Ammon's horn (tissue), 1 donor: Measurements from ENCODE around the gene ADSS1.

ENCODE experiments used
- DNase-seq: peaks from one replicate; pipeline ENCODE4 v3.0.0-alpha.2; 2016; ENCODE audit warnings: low spot score

Gene ADSS1

GRCh38 chr14:104723651-104724406 lies at the start of gene ADSS1:
ADSS1 (plus strand) TSS chr14:104724229; CDS start chr14:104724271, 42 bp downstream.
- peak; percentile 72 for DNase-seq

GRCh38 chr14:104675447-104675846 lies 48.6 kb upstream of the ADSS1 start:
- DNase-seq, result no peak

GRCh38 chr14:104676130-104676693 lies 47.8 kb upstream of the ADSS1 start:
- DNase-seq, result no peak

DNA sequence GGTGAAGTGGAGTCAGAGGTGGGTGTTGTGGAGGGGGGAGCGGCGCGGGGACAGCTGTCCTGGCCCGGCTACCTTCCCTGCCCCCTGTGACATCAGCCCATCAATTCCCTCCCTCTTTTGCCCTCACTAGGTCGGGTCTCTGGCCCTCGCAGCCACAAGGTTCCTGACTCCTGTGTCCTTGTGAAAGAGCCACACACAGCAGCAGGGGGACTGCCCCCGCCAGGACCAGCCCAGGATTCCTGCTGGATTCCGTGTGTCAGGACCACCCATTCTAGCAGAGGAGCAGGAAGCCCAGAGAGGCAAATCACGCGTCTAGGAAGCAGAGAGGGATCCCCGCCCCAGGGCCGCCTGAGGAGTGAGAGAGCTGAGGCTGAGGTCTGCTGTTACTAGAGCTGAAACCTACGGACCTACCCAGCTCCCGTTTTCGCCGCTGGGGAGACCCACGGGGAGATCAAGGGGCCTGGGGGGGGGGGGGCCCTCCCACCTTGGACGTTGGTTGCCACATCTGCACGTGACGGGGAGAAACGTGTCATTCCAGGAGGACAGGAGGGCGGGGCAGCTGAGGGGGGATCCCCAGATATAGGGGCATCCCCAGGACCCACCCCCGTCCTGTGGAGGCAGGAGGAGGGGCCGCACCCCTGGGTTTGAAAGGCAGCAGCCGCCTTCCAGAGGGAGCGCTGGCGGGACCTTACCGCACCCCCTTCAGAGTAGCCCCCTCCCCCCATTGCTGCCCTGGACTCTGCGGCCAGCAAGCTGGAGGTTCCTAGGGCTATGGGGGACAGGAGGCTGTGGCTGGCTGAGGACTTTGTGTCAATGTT lies 47.1 kb upstream of the ADSS1 start:
- no peak for DNase-seq

- DNase-seq, result peak; percentile 83
These were observed 46.3 kb upstream of the ADSS1 start for GRCh38 chr14:104677512-104678332.

GRCh38 chr14:104678346-104678745 lies 45.7 kb upstream of the ADSS1 start:
- DNase-seq, result no peak

DNA sequence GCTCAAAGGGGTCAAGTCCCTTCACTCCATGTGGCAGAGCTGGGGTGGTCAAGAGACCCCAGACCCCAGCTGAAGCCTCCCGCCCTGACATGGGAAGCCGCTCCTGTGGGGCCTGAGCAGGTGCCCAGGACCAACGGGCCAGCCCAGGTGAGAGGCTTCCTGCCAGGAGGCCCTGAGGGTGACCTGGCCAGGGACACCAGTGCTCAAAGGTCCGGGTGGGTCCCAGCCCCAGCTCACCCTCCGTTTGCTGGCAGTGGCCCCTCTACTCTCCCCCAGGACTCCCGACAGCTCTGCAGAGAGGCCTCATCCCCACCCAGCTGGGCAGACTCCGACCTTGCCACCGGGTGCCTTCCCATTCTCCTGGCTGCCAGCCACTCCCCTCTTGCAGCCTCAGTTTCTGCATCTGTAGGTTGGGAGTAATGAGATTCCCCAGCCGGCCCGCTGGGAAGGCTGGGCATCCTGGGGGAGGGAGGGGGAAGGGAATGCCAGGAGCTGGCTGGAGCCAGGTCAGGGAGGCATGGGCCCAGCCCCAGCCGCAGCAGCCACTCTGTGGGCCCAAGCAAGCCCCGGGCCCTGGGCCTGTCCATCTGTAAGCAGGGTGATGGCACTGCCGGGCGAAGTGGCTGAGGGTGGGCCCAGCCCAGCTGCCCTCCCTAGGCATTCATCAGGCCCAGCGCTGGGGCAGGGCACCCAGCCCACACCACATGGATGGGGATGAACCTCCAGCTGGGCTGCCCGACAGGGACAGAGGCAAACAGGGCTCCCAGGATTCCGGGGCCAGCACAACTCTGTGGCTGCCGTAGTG lies 44.9 kb upstream of the ADSS1 start:
- peak; percentile 83 for DNase-seq

DNA sequence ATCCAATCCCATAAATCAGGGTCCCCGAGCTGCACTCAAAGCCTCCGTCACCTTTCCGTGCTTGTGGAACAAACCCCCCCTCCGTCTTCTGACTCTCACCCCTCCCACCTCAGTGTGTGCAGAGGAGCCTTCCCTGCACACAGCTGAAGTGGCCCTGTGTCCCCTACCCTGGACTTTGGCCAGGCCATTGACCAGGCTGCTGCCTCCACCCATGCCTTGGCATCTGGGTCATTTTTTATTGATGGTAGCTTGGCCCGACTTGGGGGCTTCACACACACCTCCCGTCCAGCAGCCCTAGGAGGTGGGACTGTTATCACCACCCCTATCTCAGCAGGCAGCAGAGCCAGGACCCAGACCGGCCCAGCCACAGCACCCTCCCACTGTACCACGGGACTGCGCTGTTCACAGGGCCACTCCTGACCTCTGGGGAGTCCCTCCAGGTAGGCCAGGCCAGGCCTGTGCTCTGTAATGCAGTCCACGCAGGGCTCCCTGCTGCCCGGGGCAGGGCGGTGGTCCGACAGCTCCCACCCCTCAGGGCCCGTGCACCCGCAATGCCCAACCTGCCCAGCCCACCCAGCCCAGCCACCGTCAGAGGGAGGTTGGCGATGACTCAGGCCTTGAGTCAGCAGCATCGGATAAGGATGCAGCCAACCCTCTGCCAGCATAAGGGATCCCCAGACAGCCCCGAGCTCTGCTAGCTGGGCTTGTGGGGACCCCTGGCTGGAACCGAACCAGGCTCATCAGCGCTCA lies 43.8 kb upstream of the ADSS1 start:
- DNase-seq, result peak; percentile 70

GRCh38 chr14:104680806-104681688 lies 43.0 kb upstream of the ADSS1 start:
- DNase-seq, result peak; percentile 93

DNA sequence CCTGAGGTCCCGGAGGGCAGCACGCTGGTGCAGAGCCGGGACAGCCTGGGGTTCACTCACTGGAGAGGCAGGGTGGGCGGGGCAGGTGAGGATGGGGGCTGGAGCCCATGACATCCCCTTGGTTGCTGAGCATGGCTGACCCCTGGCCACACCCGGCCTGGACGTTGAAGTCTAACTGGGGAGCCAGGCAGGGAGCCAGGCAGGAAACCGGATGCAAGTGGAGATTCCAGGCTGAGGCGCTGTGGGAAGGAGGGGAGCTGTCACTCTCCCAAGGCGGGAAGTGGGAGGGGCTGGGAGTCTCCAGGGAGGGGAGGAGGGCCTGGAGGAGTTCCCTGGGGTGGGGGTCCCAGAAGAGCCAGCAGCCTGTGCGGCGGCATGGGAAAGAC lies 42.3 kb upstream of the ADSS1 start:
- DNase-seq, result peak; percentile 84

DNA sequence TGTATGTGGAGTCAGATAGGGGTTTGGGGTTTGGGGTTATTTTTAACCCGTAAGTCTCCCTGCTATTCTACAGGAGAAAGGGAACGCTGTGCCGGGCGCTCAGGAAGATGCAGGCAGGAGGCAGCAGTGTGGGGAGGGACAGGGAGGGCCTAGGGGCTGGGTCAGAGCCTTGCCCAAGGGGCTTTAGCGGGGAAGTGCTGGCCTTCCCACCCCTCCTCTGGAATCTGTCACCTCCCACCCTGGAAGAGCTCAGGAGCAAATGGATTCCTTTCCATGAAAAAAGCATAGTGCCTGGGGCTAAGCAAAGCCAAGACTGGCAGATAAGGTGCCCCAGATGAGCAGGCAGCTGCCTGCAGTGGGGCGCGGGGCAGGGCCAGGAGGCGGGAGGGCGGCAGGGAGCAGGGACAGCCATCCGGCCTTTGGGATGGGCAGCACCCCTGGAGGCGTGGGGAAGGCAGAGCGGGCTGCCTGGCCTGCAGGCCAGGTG lies 41.9 kb upstream of the ADSS1 start:
- no peak for DNase-seq

DNA sequence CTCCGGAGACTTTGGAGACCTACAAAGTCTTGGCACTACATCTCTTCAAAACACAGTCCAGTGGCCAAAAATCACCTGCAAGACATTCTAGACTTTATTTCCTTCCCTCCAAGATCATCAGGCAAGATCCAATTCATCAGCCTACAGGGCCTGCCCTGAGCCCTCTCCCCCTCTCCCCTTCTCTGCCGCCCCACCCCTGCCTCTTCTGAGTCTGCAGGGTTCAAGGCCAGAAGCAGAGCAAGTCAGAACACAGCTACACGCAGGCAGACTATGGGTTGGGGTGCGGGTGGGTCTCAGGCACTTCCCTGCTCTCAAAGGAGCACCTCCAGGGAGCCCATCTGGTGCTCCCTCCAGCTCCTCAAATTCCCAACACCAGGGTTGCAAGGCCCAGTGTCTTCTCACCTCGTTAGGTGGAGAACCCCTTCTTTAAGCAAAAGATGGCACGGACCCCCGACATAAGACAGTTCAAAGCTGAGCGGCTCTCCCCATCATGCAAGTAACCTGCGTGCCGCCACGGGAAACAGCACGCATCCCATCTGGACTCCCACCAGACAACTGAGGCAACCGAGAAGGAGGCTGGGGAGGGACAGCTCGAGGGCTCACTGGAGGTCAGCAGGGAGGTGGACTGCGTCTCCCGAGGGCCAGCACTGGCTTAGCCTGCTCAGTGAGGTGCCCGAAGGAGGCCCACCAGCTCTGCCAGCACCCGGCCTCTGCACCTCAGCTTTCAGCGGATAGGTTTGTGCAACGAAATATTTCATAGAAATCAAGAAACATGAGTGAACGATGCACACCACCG lies 40.2 kb upstream of the ADSS1 start:
- DNase-seq, result no peak

- no peak for DNase-seq
These were observed 39.6 kb upstream of the ADSS1 start for GRCh38 chr14:104684449-104684821.

DNA sequence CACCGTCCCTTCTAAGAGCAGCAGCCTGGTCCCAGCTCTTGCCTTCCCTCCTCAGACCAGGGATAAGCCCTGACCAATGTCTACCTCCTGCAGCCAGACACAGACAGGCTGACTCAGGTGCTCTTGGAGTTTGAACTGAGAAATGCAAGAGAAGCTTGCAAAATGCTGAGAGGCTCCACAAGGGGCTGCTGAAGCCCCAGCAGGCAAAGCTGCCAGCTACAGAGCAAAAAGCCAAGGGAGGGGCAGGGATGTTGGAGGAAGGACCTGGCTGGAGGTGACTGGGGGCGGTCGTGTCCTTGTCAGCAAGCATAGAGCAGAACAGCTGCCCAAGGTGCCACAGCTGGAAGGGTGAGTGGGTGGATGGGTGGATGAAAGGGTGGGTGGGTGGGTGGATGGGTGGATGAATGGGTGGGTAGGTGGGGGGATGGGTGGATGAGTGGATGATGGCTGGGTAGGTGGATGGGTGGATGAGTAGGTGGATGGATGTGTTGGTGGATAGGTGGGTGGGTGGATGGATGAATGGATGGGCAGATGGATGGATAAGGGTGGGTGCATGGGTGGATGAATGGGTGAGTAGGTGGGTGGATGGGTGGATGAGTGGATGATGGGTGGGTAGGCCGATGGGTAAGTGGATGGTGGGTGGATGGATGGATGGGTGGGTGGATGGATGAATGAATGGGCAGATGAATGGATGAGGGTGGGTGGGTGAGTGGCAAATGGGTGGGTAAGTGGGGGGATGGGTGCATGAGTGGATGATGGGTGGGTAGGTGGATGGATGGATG lies 38.6 kb upstream of the ADSS1 start:
- no peak for DNase-seq

- no peak for DNase-seq
These were observed 37.9 kb upstream of the ADSS1 start for GRCh38 chr14:104685998-104686610.

GRCh38 chr14:104686624-104687517 lies 37.2 kb upstream of the ADSS1 start:
- DNase-seq, result peak; percentile 69
